Stimulated activated CD4-positive, alpha-beta T cell treated with anti-CD3 and anti-CD28 coated beads, Interleukin-4, amount 100 ng/mL, for 48 hours (primary cell): ENCODE results near the gene NAALAD2.
"Not testable (repeated sequence)": the region's sequence is repeated elsewhere in the genome, so short reads cannot be mapped to it uniquely, and the experiment has no call there.

Source experiments
- DNase-seq, 2 donors: peaks; one replicate each; pipeline ENCODE4 v3.0.0-alpha.2; 2020; ENCODE audit warnings: low read depth in 2 of 2

NAALAD2 gene

DNA sequence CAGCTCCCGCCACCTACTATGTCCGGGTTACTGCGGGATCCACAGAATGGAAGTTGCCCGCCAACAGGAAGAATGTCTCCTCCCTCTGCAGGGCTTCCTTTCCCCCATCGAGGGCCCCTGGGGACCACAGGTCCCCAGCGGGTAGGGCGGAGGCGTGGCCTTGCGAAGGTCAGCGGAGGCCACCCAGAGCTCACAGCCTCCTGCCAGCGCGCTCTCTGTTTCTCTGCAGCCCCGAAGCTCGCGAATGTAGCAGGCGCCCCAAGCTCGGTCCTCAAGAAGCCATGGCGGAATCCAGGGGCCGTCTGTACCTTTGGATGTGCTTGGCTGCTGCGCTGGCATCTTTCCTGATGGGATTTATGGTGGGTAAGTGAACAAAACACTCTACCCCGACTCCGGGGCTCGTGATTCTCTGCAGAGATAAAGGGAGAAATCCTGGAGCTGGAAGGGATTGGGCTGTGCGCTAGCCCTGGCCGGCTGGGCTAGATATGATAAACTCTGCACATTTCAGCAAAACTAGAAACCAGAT is at the start of gene NAALAD2:
Gene NAALAD2, plus strand, starts transcription at position 186 of the 526 bp plus-strand sequence. Its CDS starts 96 bp downstream, at position 282.
- DNase-seq = no peak

GRCh38 chr11:90085650-90086049 is 48.8 kb upstream of the NAALAD2 start, which contains the start of gene UBTFL1:
Gene UBTFL1, plus strand, starts transcription at chr11:90085950. Its CDS starts 0 bp downstream, at chr11:90085950.
- DNase-seq = not testable (repeated sequence)

DNA sequence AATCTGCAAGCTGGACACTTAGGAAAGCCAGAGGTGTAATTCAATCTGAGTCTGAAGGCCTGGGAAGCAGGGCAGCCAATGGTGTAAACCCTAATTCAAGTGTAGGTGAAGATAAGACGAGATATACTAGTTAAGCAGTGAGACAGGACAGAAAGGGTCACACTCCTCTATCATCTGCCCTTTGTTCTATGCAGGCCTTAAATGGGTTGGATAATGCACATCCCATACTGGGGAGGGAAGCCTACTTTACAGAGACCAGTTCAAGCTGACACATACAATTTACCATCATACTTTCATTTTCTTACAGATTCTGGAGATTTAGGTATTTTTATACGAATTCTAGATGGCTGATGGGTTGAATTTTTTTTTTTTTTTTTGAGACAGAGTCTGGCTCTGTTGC is 45.7 kb upstream of the NAALAD2 start:
- DNase-seq = not testable (repeated sequence)

- DNase-seq = not testable (repeated sequence)
Measured at GRCh38 chr11:90095230-90095924, 39.1 kb upstream of the NAALAD2 start.

DNA sequence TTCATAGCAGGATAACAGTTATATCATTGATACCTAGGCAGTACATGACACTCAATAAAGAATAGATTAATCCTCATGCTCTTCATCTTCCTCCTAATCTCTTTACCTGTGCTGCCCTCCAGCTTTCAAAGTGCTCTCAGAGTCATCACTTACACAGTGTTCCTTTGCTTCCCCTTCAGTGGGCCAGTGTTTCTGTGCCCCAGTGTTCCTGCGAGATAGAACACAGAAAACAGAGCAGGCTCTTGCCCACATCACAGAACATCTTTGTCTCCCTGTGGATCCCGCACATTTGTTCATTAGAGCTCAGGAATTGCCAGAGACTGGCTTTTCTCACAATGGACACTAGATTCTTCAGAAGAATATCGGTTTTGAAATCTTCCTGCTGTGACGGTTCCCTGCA is 36.2 kb upstream of the NAALAD2 start:
- not testable (repeated sequence) for DNase-seq

DNA sequence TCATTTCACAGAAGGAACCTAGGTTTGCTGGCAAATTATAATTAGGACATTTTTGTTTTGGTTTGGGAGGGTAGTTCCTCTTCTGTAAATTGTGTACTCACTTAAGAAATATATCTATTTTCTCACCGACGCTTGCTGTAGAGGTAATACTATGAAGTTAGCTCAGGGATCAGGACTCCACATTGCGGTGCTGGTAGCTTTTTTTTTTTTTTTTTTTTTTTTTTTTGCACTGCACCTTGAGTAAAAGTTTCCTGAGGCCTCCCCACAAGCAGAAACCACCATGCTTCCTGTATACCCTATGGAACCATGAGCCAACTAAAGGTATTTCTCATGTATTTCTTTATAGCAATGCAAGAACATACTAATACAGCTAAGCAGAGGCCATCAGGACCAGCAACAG is 34.0 kb upstream of the NAALAD2 start:
- no peak for DNase-seq

GRCh38 chr11:90113541-90113940 is 20.9 kb upstream of the NAALAD2 start:
- no peak for DNase-seq

- no peak for DNase-seq
Measured at GRCh38 chr11:90120191-90120590, 14.3 kb upstream of the NAALAD2 start.

- DNase-seq = no peak
Measured at GRCh38 chr11:90124371-90124770, 10.1 kb upstream of the NAALAD2 start.

- DNase-seq = no peak
Measured at GRCh38 chr11:90124946-90125345, 9.5 kb upstream of the NAALAD2 start.

DNA sequence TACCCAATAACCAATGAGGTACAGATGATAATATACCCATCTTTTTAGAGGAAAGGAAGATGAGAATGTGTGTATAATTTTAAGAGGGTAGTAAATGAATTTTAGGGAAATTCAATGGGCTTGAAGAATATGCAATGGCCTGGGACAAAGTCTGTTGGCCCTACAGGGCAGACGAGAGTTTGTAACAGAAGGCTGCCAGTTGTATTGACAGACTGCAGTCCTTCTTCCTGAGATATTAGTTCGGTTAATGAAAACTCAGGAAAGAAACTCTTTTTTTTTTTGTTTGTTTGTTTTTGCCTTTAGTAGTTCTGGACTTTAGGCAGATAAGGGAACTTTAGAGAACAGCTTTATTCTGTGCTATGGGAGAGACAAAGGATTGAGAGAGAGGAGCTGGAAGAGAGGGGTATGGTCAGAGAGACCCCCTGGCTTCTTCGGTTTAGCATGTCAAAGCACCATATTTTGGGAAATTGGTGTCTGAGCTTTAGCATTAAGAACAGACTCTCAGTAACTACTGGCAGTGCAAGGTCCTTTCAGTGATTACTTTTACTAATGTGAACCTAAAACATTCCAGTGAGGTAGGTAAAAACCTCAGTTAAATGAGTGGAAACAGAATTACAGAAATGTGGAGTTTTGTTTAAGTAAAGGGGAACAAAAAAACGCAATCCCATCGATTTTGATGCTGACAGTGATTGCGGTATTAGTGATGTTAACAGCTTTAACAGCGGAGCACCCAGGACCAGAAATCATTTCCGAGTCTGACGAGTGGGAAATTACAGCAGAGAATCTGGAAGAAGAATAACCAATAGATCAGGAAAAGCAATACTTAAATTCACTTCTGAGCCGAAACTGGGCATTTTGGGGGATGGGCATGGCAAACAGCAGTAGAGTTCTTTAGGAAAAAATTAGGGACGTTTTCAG is 644 bp upstream of the NAALAD2 start:
- DNase-seq = no peak

GRCh38 chr11:90135016-90135415 is 553 bp downstream of the NAALAD2 start:
- no peak for DNase-seq

DNA sequence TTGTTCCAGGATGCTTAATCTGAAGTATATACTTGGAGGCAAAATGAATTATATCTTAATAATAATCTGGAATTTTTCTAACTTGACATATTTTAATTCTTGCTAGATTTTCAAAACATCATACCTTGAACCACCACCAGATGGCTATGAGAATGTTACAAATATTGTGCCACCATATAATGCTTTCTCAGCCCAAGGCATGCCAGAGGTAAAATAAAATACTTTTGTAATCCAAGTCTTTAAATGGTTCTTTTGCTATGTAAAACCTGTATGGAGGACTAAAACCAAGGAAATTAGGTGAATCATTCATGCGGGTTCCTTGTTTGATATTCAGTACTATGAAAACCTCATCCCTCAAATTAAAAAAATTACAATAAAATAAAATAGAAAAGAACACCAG is 14.4 kb downstream of the NAALAD2 start:
- DNase-seq = no peak

GRCh38 chr11:90166982-90167573 is 32.6 kb downstream of the NAALAD2 start:
- DNase-seq = not testable (repeated sequence)

GRCh38 chr11:90167704-90168103 is 33.2 kb downstream of the NAALAD2 start:
- DNase-seq = not testable (repeated sequence)

- DNase-seq = no peak
Measured at GRCh38 chr11:90168571-90168970, 34.1 kb downstream of the NAALAD2 start.

DNA sequence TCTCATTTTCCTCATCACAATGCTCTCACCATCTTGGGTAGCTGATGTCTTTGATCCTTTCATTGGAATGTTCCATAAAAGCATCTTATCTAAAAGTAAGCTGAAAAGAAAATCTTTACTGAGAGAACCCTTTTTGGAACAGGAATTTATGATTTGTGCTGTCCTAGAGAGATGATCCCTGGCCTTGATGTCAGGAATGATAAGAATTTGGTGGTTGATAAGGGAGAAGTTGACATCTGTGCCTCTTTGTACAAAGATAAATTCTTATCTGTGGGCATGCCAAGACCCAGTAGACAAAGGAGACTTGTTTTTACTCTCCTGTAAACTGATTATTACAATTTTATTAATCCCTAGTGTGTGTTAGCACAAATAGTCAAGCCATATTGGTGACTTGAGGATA is 36.9 kb downstream of the NAALAD2 start:
- no peak for DNase-seq

- DNase-seq = no peak
Measured at GRCh38 chr11:90176069-90176468, 41.6 kb downstream of the NAALAD2 start.

- no peak for DNase-seq
Measured at GRCh38 chr11:90178751-90179150, 44.3 kb downstream of the NAALAD2 start.

GRCh38 chr11:90179923-90180322 is 45.5 kb downstream of the NAALAD2 start:
- no peak for DNase-seq

GRCh38 chr11:90187839-90188238 is 53.4 kb downstream of the NAALAD2 start:
- no peak for DNase-seq

GRCh38 chr11:90189011-90189410 is 54.5 kb downstream of the NAALAD2 start:
- no peak for DNase-seq
